ENCODE data around the gene SLC32A1.

- TF ChIP-seq CTCF (IDR thresholded peaks at IDR 0.05; ENCODE audit: extremely low read depth in 1 of 2, insufficient read depth in 1 of 2, low read depth in 1 of 2, low read length in 2 of 2) = no peak
- peak; percentile 52 for TF ChIP-seq EZH2 (IDR thresholded peaks at IDR 0.05; ENCODE audit: borderline replicate concordance, low read depth, low read length, severe bottlenecking)
- TF ChIP-seq POLR2AphosphoS5 (IDR thresholded peaks at IDR 0.05; ENCODE audit: insufficient read depth, low read depth, low read length) = no peak
- no peak for TF ChIP-seq JUN (IDR thresholded peaks at IDR 0.05; ENCODE audit: borderline replicate concordance, insufficient read depth, insufficient read length, low read depth)
- no peak for TF ChIP-seq MAX (IDR thresholded peaks at IDR 0.05; ENCODE audit: insufficient read depth, insufficient read length)
- TF ChIP-seq POLR2A (IDR thresholded peaks at IDR 0.05; ENCODE audit: low read depth, low read length) = no peak
- no peak for TF ChIP-seq MYC (IDR thresholded peaks at IDR 0.05; ENCODE audit: low read depth, low read length)
- no peak for TF ChIP-seq GATA2 (IDR thresholded peaks at IDR 0.05; ENCODE audit: insufficient read depth, insufficient read length, low read depth, low read length)
Measured at GRCh38 chr20:38730167-38730988, 6.1 kb downstream of the SLC32A1 start.

All from endothelial cell of umbilical vein (primary cell).